ENCODE results near the gene USP36.
"Not testable (repeated sequence)": the region's sequence is repeated elsewhere in the genome, so short reads cannot be mapped to it uniquely, and the experiment has no call there.

USP36 gene

DNA sequence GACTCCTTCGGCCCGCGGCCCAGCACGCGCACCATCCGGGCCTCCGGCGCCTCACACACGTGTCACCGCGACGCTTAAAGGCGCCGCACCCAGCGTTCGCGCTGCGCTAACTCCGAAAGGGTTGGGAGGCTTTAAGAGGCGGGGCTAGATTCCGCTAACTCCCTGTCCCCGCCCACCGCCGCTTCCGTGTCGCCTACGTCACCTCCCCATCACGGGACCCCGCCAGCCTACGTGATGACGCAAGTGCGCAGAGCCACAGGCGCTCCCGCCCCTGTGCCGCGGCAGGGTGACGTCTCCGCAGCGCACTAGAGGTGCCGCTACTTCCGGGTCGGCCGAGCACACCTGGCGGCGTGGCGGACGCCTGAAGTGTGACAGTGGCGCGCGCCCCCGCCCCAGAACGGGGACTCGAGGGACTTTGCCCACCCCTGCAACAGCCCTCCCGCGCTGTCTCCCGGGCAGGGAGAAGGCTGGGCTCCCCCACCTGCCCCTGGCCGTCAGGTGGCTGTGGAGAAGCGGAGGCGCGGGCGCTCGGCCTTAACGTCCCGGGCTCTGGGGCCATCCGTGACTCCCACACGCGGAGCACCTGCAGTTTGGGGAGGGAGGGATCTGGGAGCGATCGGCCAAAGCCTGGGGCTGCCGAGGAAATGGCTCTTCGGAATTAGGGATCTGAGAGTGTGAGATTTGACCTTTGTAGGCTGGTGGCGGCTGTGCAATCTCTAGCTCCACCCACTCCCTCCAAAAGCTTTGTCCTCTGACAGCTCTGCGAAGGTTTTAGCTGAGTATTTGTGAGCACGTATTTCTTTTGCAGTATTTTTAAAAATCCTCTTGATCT, at the start of gene USP36:
USP36 (minus strand) TSS at position 35 of the 832 bp plus-strand sequence. CDS start 4,451 bp downstream, outside the sequence.
- peaks cover 7% of the 10 kb centered on the region for H3K36me3 ChIP-seq (ENCODE audit: control insufficient read depth, insufficient read depth, low read length)
- peak within 1 kb of the TSS; percentile 81 for H3K9ac ChIP-seq (ENCODE audit: low read length)
- H3K27me3 ChIP-seq (ENCODE audit: control insufficient read depth, insufficient read depth, low read length), result no peaks in the 10 kb centered on the region
- H3K9me3 ChIP-seq (ENCODE audit: control insufficient read depth, low read length), result no peaks in the 10 kb centered on the region
- peaks cover 25% of the 10 kb centered on the region for H3K4me1 ChIP-seq (ENCODE audit: control insufficient read depth, insufficient read depth, low read length)
- peak within 1 kb of the TSS; percentile 48 for H3K4me3 ChIP-seq (ENCODE audit: low read length)

DNA sequence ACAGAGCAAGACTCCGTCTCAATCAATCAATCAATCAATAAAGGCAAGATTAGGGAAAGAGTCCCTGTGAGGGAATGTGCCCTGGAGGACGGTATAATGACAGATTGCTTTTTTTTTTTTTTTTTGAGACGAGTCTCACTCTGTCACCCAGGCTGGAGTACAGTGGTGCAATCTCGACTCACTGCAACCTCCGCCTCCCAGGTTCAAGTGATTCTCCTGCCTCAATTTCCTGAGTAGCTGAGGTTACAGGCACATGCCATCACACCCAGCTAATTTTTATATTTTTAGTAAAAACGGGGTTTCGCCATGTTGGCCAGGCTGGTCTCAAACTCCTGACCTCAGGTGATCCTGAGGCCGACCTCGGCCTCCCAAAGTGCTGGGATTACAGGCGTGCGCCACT, 49.5 kb upstream of the USP36 start:
- not testable (repeated sequence) for H3K4me3 ChIP-seq (ENCODE audit: low read length); H3K4me1 ChIP-seq (ENCODE audit: control insufficient read depth, insufficient read depth, low read length); H3K36me3 ChIP-seq (ENCODE audit: control insufficient read depth, insufficient read depth, low read length); H3K9me3 ChIP-seq (ENCODE audit: control insufficient read depth, low read length); H3K9ac ChIP-seq (ENCODE audit: low read length); H3K27me3 ChIP-seq (ENCODE audit: control insufficient read depth, insufficient read depth, low read length)

DNA sequence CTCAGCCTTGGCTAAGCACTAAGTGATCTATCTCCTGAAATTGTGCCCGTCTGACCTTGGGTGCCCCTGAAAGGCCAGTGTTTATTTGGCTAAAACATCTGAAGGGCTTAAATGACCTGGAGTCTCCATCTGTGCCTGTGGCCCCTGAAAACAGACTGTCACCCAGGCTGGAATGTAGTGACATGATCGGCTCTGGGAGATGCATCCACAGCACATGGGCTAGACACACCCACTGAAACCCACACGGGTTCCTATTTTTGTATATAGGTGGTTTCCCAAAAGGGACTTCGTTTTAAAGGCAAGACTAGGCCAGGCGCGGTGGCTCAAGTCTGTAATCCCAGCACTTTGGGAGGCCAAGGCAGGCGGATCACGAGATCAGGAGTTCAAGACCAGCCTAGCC, 48.9 kb upstream of the USP36 start:
- Histone ChIP-seq H3K36me3 (ENCODE audit: control insufficient read depth, insufficient read depth, low read length) (no peaks in the 10 kb centered on the region), H3K27me3 (ENCODE audit: control insufficient read depth, insufficient read depth, low read length) (no peaks in the 10 kb centered on the region), H3K4me3 (ENCODE audit: low read length) (no peak overlapping the region), H3K9me3 (ENCODE audit: control insufficient read depth, low read length) (no peaks in the 10 kb centered on the region), H3K9ac (ENCODE audit: low read length) (no peak overlapping the region), H3K4me1 (ENCODE audit: control insufficient read depth, insufficient read depth, low read length) (peaks cover 11% of the 10 kb centered on the region)

DNA sequence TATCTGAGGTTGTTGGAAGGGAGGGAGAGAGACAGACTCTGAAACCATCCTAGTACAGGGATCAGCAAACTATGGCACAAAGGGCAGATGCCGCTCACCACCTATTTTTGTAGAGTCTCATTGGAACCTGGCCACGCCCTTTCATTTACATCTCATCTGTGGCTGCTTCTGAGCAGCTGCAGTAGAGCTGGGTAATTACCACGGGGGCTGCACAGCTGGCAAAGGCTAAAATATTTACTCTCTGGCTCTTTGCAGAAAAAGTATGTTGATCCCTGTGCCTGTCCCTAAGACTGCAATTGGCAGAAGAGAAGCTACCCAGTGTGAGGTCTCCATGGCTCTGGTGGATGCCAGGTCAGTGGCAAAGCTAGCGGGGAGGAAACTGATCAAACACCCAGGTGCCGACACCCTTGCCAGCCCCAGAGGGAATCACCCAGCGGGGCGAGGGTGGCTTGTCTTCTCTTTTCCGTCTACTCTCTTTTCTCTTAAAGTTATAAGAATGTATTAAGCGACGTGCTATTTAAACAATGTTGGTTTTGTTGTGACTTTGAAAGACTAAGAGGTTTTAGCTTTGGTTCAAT, 48.4 kb upstream of the USP36 start:
- H3K4me3 ChIP-seq (ENCODE audit: low read length), result no peak overlapping the region
- H3K9ac ChIP-seq (ENCODE audit: low read length), result no peak overlapping the region
- no peaks in the 10 kb centered on the region for H3K9me3 ChIP-seq (ENCODE audit: control insufficient read depth, low read length)
- H3K36me3 ChIP-seq (ENCODE audit: control insufficient read depth, insufficient read depth, low read length), result no peaks in the 10 kb centered on the region
- H3K27me3 ChIP-seq (ENCODE audit: control insufficient read depth, insufficient read depth, low read length), result no peaks in the 10 kb centered on the region
- peaks cover 16% of the 10 kb centered on the region for H3K4me1 ChIP-seq (ENCODE audit: control insufficient read depth, insufficient read depth, low read length)

DNA sequence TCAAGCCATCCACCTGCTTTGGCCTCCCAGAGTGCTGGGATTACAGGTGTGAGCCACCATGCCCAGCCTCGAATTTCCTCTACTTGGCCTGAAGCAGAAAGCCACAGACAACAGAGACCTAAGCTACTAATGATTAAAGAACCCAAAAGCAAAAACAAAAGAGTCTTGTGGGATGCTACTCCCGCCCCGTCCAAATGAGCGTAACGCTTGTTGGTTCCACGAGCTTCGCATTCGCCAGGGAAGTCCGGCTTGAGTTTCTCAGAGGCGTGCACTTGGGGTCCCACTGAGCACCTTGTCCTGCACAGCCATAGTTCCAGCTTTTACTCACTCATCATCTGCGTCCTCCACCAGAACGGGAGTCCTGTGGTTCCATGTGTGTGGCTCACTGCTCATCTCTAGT, 46.3 kb upstream of the USP36 start:
- H3K9ac ChIP-seq (ENCODE audit: low read length), result no peak overlapping the region
- peaks cover 37% of the 10 kb centered on the region for H3K4me1 ChIP-seq (ENCODE audit: control insufficient read depth, insufficient read depth, low read length)

DNA sequence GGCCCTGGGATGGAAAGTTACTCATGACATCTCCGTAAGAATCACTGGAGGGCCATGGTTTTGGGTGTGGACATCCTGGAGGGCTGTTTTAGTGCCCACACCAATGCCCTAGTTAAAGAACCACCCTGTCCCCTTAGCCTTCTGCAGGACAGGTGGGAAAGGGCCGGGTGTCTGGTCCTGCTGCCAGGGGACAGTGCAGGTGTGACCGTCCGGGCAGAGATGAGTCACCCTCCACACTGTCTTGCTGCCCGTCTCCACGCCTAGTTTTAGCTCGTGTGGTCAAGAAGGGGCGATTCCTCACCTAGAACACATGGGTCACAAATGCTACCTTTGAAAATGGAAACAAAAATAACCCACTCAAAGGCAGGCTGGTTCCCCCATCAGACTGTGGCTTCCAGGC, 45.3 kb upstream of the USP36 start:
- Histone ChIP-seq H3K4me1 (ENCODE audit: control insufficient read depth, insufficient read depth, low read length) (peaks cover 42% of the 10 kb centered on the region), H3K9me3 (ENCODE audit: control insufficient read depth, low read length) (no peaks in the 10 kb centered on the region), H3K9ac (ENCODE audit: low read length) (no peak overlapping the region), H3K27me3 (ENCODE audit: control insufficient read depth, insufficient read depth, low read length) (no peaks in the 10 kb centered on the region), H3K36me3 (ENCODE audit: control insufficient read depth, insufficient read depth, low read length) (no peaks in the 10 kb centered on the region), H3K4me3 (ENCODE audit: low read length) (no peak overlapping the region)

More for the DNA sequence above, 46.3 kb upstream of the USP36 start:
- Histone ChIP-seq H3K27me3 (ENCODE audit: control insufficient read depth, insufficient read depth, low read length) (no peaks in the 10 kb centered on the region), H3K4me3 (ENCODE audit: low read length) (no peak overlapping the region), H3K9me3 (ENCODE audit: control insufficient read depth, low read length) (no peaks in the 10 kb centered on the region), H3K36me3 (ENCODE audit: control insufficient read depth, insufficient read depth, low read length) (no peaks in the 10 kb centered on the region)

DNA sequence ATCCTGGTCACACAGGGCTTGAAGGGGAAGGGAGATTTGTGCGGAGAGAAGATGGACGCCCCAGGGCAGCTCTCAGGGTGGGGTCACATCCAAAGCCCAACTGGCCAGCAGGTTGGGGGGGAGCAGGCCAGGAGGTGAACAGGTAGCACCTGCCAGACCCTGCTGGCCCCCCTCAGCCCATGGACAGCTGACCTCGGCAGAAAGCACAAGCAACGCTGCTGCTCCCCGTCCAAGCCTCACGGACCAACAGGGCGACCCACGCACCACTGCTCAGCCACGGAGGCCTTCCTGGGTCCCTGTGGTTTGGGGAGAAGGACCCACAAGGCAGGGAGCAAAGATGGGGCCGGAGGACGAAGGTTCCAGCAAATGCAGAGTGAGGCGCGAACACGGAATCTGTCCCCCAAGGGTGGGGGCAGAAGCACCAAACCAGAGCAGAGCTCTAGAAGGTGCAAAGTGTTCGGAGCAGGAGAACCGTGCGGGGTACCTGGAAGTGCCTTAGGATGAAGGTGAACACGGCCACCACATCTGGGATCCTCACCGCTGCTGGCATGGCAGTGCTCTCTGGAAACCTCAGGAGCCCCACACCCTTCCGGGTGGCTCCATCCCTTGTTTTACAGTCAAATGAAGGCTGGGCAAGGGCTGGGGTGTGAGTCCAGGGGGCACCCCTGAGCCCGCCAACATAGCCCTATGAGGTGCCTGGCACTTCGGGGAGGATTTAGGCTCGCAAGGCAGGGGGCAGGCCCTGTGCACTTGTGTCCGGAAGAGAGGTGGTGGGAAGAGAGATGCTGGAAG, 44.5 kb upstream of the USP36 start:
- no peaks in the 10 kb centered on the region for H3K27me3 ChIP-seq (ENCODE audit: control insufficient read depth, insufficient read depth, low read length)
- H3K36me3 ChIP-seq (ENCODE audit: control insufficient read depth, insufficient read depth, low read length), result no peaks in the 10 kb centered on the region
- H3K9ac ChIP-seq (ENCODE audit: low read length), result peak overlapping the region; percentile 43
- H3K4me1 ChIP-seq (ENCODE audit: control insufficient read depth, insufficient read depth, low read length), result peaks cover 42% of the 10 kb centered on the region
- no peak overlapping the region for H3K4me3 ChIP-seq (ENCODE audit: low read length)
- H3K9me3 ChIP-seq (ENCODE audit: control insufficient read depth, low read length), result no peaks in the 10 kb centered on the region

DNA sequence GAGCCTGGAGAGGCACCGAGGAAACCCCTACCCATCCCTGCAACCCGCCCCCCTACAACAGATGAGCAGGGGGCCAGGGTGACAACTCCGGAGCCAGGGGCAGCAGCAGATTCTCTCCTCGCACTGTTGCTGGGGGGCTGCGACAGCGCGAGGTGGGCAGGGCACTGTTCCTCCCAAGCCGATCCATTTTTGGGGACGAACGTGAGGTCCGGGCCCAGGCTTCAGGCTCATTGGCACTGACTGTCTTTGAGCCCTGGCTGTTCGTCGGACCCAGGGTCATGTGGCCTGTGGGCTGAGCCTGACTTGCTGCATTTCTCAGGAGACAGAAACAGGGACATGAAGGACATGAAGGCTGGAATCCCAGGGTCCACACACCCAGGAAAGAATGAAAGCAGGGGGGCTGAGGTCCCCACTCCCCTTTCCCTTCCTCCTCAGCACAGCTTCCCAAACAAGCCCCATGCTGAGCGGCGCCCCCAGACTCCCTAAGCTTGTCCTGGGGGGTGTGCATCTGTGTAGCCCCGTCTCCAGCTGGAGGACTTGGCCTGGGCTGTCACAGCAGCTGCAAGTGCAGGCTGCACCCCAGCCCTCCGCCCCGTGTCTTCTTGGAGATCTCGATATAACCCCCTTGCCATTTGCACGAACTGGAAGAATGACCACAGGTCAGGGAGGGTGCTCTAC, 43.7 kb upstream of the USP36 start:
- H3K36me3 ChIP-seq (ENCODE audit: control insufficient read depth, insufficient read depth, low read length), result no peaks in the 10 kb centered on the region
- no peak overlapping the region for H3K4me3 ChIP-seq (ENCODE audit: low read length)
- no peaks in the 10 kb centered on the region for H3K27me3 ChIP-seq (ENCODE audit: control insufficient read depth, insufficient read depth, low read length)
- no peaks in the 10 kb centered on the region for H3K9me3 ChIP-seq (ENCODE audit: control insufficient read depth, low read length)
- H3K9ac ChIP-seq (ENCODE audit: low read length), result peak overlapping the region; percentile 43
- peaks cover 46% of the 10 kb centered on the region for H3K4me1 ChIP-seq (ENCODE audit: control insufficient read depth, insufficient read depth, low read length)

DNA sequence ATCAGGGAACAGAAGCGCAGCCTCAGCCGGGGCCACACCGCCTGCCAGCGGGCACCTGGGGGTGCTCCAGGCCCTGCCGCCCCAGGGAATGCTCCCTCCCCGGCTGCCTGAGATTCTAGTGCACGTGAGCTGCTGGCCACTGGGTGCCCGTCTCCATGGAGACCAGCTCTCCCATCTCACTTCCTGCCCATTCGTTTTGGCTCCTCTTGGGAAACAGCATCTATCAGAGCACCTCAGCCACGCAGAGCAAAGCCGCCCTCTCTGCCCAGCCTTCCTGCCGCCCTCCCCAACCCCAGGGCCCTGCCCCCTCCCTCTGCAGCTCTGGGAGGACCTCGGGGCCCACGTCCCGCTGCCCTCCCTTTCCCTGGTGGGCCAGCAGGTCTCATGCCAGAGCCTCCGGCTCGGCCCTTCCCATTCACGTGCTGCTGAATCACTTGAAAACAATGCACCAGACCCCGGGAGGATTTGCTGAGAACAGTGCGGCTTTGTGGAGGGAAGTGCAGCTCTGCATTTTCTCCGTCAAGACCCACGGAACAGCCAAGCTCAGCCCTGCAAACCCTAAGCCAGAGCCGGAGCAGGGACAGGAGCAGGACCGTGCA, 43.0 kb upstream of the USP36 start:
- Histone ChIP-seq H3K4me3 (ENCODE audit: low read length) (no peak overlapping the region), H3K9ac (ENCODE audit: low read length) (peak overlapping the region; percentile 49), H3K9me3 (ENCODE audit: control insufficient read depth, low read length) (no peaks in the 10 kb centered on the region), H3K27me3 (ENCODE audit: control insufficient read depth, insufficient read depth, low read length) (no peaks in the 10 kb centered on the region), H3K4me1 (ENCODE audit: control insufficient read depth, insufficient read depth, low read length) (peaks cover 49% of the 10 kb centered on the region), H3K36me3 (ENCODE audit: control insufficient read depth, insufficient read depth, low read length) (no peaks in the 10 kb centered on the region)

DNA sequence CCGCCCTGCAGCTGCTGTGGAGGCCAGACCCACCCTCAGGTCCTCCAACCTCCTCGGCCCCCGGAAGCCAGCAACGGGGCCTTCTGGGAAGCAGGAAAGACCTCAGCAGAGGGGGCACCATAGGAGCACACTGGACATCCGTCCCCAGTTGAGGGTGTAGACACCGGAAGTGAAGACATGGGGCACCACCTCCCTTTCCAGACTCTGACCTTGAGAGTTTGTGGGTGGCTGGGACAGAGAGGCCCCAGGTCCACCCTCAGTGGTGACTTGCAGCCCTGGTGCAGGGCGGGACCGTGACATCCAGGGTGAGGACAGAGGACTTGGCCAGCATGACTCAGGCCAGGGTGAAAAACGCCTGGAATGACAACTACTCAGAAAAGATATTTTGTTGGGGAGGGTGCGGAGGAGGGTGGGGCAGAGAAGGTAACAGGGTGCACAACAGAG, 42.5 kb upstream of the USP36 start:
- no peaks in the 10 kb centered on the region for H3K9me3 ChIP-seq (ENCODE audit: control insufficient read depth, low read length)
- peaks cover 49% of the 10 kb centered on the region for H3K4me1 ChIP-seq (ENCODE audit: control insufficient read depth, insufficient read depth, low read length)
- peak overlapping the region; percentile 49 for H3K9ac ChIP-seq (ENCODE audit: low read length)
- no peaks in the 10 kb centered on the region for H3K36me3 ChIP-seq (ENCODE audit: control insufficient read depth, insufficient read depth, low read length)
- no peak overlapping the region for H3K4me3 ChIP-seq (ENCODE audit: low read length)
- no peaks in the 10 kb centered on the region for H3K27me3 ChIP-seq (ENCODE audit: control insufficient read depth, insufficient read depth, low read length)

DNA sequence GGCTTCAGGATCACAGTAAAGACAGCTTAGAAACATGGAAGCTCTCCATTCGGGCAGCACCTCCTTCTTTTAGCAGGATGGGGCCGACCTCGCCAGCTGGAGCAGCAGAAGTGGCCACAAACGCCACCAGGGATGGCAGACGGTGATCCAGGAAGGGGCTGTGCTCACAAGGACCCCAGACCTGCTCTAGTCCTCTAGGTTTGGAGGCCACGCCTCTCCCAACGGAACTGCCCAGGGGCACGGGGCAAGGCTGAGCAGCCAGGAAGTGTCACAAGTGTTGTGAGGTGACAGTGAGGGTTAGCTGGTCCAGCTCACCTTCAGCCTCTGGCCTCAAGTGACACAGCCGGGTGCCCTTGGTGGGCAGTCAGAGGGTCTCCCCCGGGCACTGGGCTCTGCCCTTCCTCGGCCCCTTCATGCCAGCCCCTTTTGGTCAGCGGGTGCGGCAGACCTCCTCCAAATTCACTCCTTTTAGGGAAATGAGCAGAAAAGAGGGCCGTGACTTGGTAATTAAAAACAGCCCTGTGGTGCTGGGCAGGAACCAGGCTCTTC, 42.0 kb upstream of the USP36 start:
- H3K27me3 ChIP-seq (ENCODE audit: control insufficient read depth, insufficient read depth, low read length), result no peaks in the 10 kb centered on the region
- H3K9me3 ChIP-seq (ENCODE audit: control insufficient read depth, low read length), result no peaks in the 10 kb centered on the region
- no peaks in the 10 kb centered on the region for H3K36me3 ChIP-seq (ENCODE audit: control insufficient read depth, insufficient read depth, low read length)
- H3K9ac ChIP-seq (ENCODE audit: low read length), result peak overlapping the region; percentile 49
- H3K4me1 ChIP-seq (ENCODE audit: control insufficient read depth, insufficient read depth, low read length), result peaks cover 49% of the 10 kb centered on the region
- H3K4me3 ChIP-seq (ENCODE audit: low read length), result no peak overlapping the region
